A673 (cell line): ENCODE results near the gene IL34.

ENCODE experiments used
- CTCF ChIP-seq: fragments of 300-800, 200-600 bp; sonication (generic); conservative IDR thresholded peaks from 2 replicates; pipeline ENCODE4 v1.5.1; 2017; ENCODE audit warnings: low read depth, mild to moderate bottlenecking, antibody characterized with exemption, low read length, moderate library complexity, mixed read lengths
- EZH2 ChIP-seq: fragments of 200-600 bp; sonication (generic); IDR thresholded peaks from 2 replicates; pipeline ENCODE4 v1.6.1; 2017; ENCODE audit warnings: borderline replicate concordance, low read depth, mild to moderate bottlenecking, mixed read lengths, antibody characterized with exemption, low read length; ENCODE audit not compliant: poor library complexity, severe bottlenecking

- TF ChIP-seq CTCF (no peak), EZH2 (no peak)
These were observed 29.6 kb downstream of the IL34 start for GRCh38 chr16:70675851-70676513.
